Heart left ventricle (tissue), 16 donors: ENCODE data around the gene LDLRAD2. TPM values are rescaled to one million over a fixed set of nuclear protein-coding genes. Genes with fewer than 3 reads are reported as not detected.

ENCODE experiments used
- ATAC-seq, 4 donors: fragments of 200-7000 bp; cut with Tn5 transposase; one replicate each; pipeline ENCODE4 v1.9.1; 2020 to 2022; ENCODE audit warnings: moderate library complexity in 4 of 4, mild to moderate bottlenecking in 3 of 4, moderate number of reproducible peaks in 1 of 4
- DNase-seq, 5 donors: peaks; one replicate each; pipeline ENCODE4 v3.0.0-alpha.2; 2020
- H3K27ac ChIP-seq, 12 donors: fragments of 200-600 bp; sonication (generic) in 4 of 12; one replicate each; pipeline versions ENCODE4 v1.5.0 to v1.8.0; 2016 to 2022; ENCODE audit warnings: mild to moderate bottlenecking in 2 of 12
- H3K27me3 ChIP-seq, 9 donors: fragments of 200-600 bp; sonication (generic) in 2 of 9; one replicate each; pipeline versions ENCODE4 v1.5.1 to v1.8.0; 2016 to 2022; ENCODE audit warnings: mild to moderate bottlenecking in 3 of 9
- H3K36me3 ChIP-seq, 9 donors: fragments of 200-600 bp; sonication (generic) in 2 of 9; one replicate each; pipeline versions ENCODE4 v1.5.0 to v1.8.0; 2018 to 2022; ENCODE audit warnings: mild to moderate bottlenecking in 2 of 9
- H3K4me1 ChIP-seq, 12 donors: fragments of 200-600 bp; sonication (generic) in 4 of 12; one replicate each; pipeline versions ENCODE4 v1.5.0 to v1.8.0; 2016 to 2022; ENCODE audit warnings: mild to moderate bottlenecking in 3 of 12
- H3K4me3 ChIP-seq, 12 donors: fragments of 200-600 bp; sonication (generic) in 4 of 12; one replicate each; pipeline versions ENCODE4 v1.5.0 to v1.8.0; 2017 to 2022; ENCODE audit warnings: mild to moderate bottlenecking in 9 of 12, moderate library complexity in 4 of 12
- H3K9me3 ChIP-seq, 12 donors: fragments of 200-600 bp; sonication (generic) in 4 of 12; one replicate each; pipeline versions ENCODE4 v1.5.0 to v1.8.0; 2016 to 2022; ENCODE audit warnings: mild to moderate bottlenecking in 1 of 12
- CTCF ChIP-seq, 12 donors: fragments of 200-600 bp; sonication (generic) in 4 of 12; IDR thresholded peaks; one replicate each; pipeline versions ENCODE4 v1.5.0 to v1.8.0; 2018 to 2022; ENCODE audit warnings: antibody characterized with exemption in 12 of 12, mild to moderate bottlenecking in 5 of 12
- POLR2A ChIP-seq, 2 donors: fragments of 450-650 bp; IDR thresholded peaks; one replicate each; pipeline ENCODE4 v1.6.1; 2017; ENCODE audit warnings: antibody characterized with exemption in 2 of 2, mild to moderate bottlenecking in 2 of 2, moderate library complexity in 2 of 2
- WGBS, 4 donors: extraction: QIAGEN DNeasy Blood & Tissue Kit in 2 of 4; methylation state at CpG; one replicate each; pipeline versions ENCODE4 v1.1.5 to v1.1.7; 2013 to 2018; 5-methylcytosine and 5-hydroxymethylcytosine counted together
- intact Hi-C, 10 donors: fragments of 100-400 bp; cut with DNase I; formaldehyde crosslinking; loops; one replicate each; pipeline versions ENCODE4 v1.11.1 to v1.14.2; 2022
- polyA plus RNA-seq, 2 donors: library from polyadenylated mRNA; stranded (reverse); fragments of 200-250 nt; gene quantifications; one replicate each; pipeline ENCODE4 v1.2.3, GENCODE V29; 2013
- total RNA-seq, 9 donors: library from RNA; depleted of rRNA in 2 of 9; stranded (reverse); fragments of >200 nt in 2 of 9; fragmentation: NEBNext Ultra II Directional in 3 of 9; extraction: Animal tissue kit (Norgen Biotek cat#: 25700) in 3 of 9; gene quantifications; one replicate each; pipeline versions ENCODE4 v1.1.0 to v1.2.4, GENCODE V29; 2016 to 2023
- donor health status: ischemic (EF 13 %, LVEDD 7.1; RV severe dilation, severe dysfunction).
- donor health status: healthy with polysubstance abuse.
- donor health status: DM: no; HTN: yes; CAD: no.
- donor health status: DM: no; HTN: no; CAD: no.
- donor health status: ischemic (EF 25% LVEDD 6.9; RV normal size, moderate dysfunction).
- donor health status: ischemic (EF 25% LVEDD 5.7; RV mildly dilated, moderate dysfunction).
- donor health status: healthy.
- donor health status: DM: yes; HTN: yes; CAD: no.
- donor health status: ischemic (EF 35%, LVEDD 5.7; RV mildly dilated, moderate dysfunction).
- donor health status: nonischemic (EF 11% LVEDD 7.7; RV severe dilation, severe dysfunction).
- donor health status: DM: yes; HTN: yes; CAD: no.
- donor health status: PGD.
- donor health status: ischemic (EF 29% LVEDD 5.4; RV normal size, mild dysfunction).
- donor health status: nonischemic (EF 23%, LVEDD 6.1; RV moderate dilation, normal function).

Gene LDLRAD2
- total and polyA plus RNA-seq, 11 donors, result 0.08 to 4.0 (median 0.33) TPM; not detected in 8

- Histone ChIP-seq H3K4me1 (peaks cover 0 to 4% (median 0%) of the 10 kb centered on the region in 12 donors), H3K9me3 (no peaks in the 10 kb centered on the region), H3K4me3 (no peak overlapping the region), H3K27ac (no peak overlapping the region), H3K36me3 (peaks cover 3 to 100% (median 96%) of the 10 kb centered on the region in 9 donors), H3K27me3 (no peaks in the 10 kb centered on the region)
- ATAC-seq (no peak), DNase-seq (no peak)
- WGBS, 4 donors, result 94 to 97% (median 96%) methylated on average over 5 of the region's 5 CpGs
- intact Hi-C loops, result no loop called here
- TF ChIP-seq POLR2A (IDR thresholded peaks at IDR 0.05) (no peak), CTCF (IDR thresholded peaks at IDR 0.05) (no peak)
These were observed 15.1 kb downstream of the LDLRAD2 start for GRCh38 chr1:21827141-21827679.

GRCh38 chr1:21828075-21828474, 16.0 kb downstream of the LDLRAD2 start:
- DNase-seq (peak in 2 of 5 donors; percentile 28 to 54), ATAC-seq (no peak)
- Histone ChIP-seq H3K27me3 (no peaks in the 10 kb centered on the region), H3K27ac (no peak overlapping the region), H3K4me3 (no peak overlapping the region), H3K4me1 (peaks cover 0 to 4% (median 0%) of the 10 kb centered on the region in 12 donors), H3K9me3 (no peaks in the 10 kb centered on the region), H3K36me3 (peaks cover 3 to 100% (median 96%) of the 10 kb centered on the region in 9 donors)
- intact Hi-C loops, result no loop called here
- WGBS, 4 donors, result 90 to 94% (median 91%) methylated on average over 5 to 13 of the region's 13 CpGs
- no peak for TF ChIP-seq POLR2A (IDR thresholded peaks at IDR 0.05)
- TF ChIP-seq CTCF (IDR thresholded peaks at IDR 0.05), result no peak

GRCh38 chr1:21828506-21829210, 16.6 kb downstream of the LDLRAD2 start:
- ATAC-seq, result no peak
- 87 to 89% (median 89%) methylated on average over 16 to 28 of the region's 28 CpGs for WGBS, 4 donors

More at GRCh38 chr1:21828506-21829210, 16.6 kb downstream of the LDLRAD2 start:
- H3K36me3 ChIP-seq, result peaks cover 3 to 100% (median 96%) of the 10 kb centered on the region in 9 donors
- intact Hi-C loops, result no loop called here
- no peaks in the 10 kb centered on the region for H3K27me3 ChIP-seq
- H3K4me3 ChIP-seq, result no peak overlapping the region
- H3K27ac ChIP-seq, result no peak overlapping the region
- TF ChIP-seq POLR2A (IDR thresholded peaks at IDR 0.05), result no peak
- TF ChIP-seq CTCF (IDR thresholded peaks at IDR 0.05), result no peak
- H3K4me1 ChIP-seq, result peaks cover 0 to 4% (median 0%) of the 10 kb centered on the region in 12 donors
- peak in 1 of 5 donors; percentile 54 for DNase-seq
- no peaks in the 10 kb centered on the region for H3K9me3 ChIP-seq
